GM18907 (cell line): Measurements from ENCODE around the gene CEACAM20.
A peak's percentile ranks its signal among the peaks of the same experiment; 100 is the strongest.
"Not testable (repeated sequence)": the region's sequence is repeated elsewhere in the genome, so short reads cannot be mapped to it uniquely, and the experiment has no call there.

ENCODE experiments used
- ATAC-seq: cut with Tn5 transposase; IDR thresholded peaks from one replicate; pipeline ENCODE4 v1.9.1; 2021; ENCODE audit warnings: mild to moderate bottlenecking, moderate library complexity; ENCODE audit not compliant: unreplicated experiment

Gene CEACAM20

GRCh38 chr19:44549507-44549906 lies 20.0 kb upstream of the CEACAM20 start:
- no peak for ATAC-seq

DNA sequence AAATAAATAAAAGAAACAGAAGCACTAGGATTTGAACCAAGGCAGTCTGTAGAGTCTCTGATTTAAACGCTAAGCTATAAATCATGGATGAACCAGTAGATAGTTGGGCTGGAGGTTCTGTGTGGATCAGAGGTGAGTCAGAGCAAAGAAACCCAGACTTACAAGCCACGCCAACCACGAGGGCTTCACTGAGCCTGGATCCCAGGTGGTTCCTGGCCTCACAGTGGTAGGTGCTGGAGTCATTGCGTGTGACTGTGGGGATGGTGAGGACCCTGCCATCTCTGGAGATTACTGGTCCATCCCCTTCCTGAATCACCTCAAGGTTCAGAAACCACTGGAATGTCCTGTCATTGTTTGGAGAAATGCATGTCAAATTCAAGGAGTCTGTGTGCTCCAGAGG lies 19.3 kb upstream of the CEACAM20 start:
- ATAC-seq, result no peak

GRCh38 chr19:44544031-44544430 lies 14.6 kb upstream of the CEACAM20 start:
- no peak for ATAC-seq

GRCh38 chr19:44542671-44543070 lies 13.2 kb upstream of the CEACAM20 start:
- ATAC-seq, result no peak

- ATAC-seq, result no peak
Observed at GRCh38 chr19:44540736-44541135, 11.3 kb upstream of the CEACAM20 start.

DNA sequence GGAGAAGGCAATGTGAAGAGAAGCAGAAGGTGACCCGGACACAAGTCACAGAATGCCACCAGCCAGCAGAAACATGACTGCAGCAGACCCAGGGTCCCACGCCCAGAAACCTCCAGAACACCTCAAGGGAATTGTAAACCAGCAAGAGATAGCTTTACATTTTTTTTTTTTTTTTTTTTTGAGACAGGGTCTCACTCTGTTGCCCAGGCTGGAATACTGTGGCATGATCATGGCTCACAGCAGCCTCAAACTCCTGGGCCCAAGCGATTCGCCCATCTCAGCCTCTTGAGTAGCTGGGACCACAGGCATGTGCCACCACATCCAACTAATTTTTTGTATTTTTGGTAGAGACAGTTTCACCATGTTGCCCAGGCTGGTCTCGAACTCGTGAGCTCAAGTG lies 10.5 kb upstream of the CEACAM20 start:
- ATAC-seq, result no peak

- ATAC-seq, result no peak
Observed at GRCh38 chr19:44539236-44539826, 9.9 kb upstream of the CEACAM20 start.

DNA sequence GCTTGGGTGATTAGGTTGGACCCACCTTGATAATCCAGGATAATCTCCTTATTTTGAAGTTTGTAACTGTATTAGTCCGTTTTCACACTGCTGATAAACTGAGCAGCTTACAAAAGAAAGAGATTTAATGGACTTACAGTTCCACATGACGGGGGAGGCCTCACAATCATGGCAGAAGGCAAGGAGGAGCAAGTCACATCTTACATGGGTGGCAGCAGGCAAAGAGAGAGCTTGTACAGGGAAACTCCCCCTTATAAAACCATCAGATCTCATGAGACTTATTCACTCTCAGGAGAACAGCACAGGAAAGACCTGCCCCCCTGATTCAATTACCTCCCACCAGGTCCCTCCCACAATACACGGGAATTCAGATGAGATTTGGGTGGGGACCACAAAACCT lies 5.9 kb upstream of the CEACAM20 start:
- not testable (repeated sequence) for ATAC-seq

DNA sequence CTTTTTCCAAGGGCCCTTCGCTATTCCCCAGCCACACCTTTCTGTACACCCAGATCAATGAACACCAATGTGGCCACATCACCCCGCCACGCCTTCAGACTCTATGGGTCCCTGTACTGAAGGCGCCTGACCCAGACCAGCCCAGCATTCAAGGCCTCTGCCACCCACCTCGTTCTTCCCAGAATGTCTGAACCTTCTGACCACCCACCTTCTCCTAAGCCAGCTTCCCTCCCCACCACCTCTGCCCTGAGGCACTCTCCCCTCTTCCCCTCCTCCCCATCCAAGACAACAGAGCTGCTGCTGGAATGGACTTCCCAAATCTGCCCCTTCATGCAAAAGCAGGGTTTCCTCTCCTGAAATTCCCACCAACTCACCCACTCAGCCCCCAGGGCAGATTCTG lies 3.3 kb upstream of the CEACAM20 start:
- ATAC-seq, result no peak

DNA sequence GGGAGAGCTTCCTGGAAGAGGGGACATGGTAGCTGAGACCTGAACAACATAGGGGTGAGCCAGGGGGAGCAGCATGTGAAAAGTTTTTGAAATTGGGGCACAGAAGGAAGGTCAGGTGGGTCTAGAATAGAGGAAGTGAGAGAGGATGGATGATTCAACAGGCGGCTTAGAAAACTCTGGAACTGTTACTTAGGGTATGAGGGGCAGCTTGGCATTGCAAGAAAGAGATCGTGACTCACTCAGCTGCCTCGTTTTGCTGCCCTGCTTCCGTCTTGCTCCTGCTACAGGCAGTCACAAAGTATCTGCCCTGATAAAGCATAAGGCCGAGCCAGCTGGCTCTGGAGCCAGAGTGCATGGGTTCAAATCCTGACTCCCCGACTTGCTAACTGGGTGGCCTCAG lies 1.3 kb upstream of the CEACAM20 start:
- ATAC-seq, result no peak

- no peak for ATAC-seq
Observed at GRCh38 chr19:44527554-44527953, 1.9 kb downstream of the CEACAM20 start.

DNA sequence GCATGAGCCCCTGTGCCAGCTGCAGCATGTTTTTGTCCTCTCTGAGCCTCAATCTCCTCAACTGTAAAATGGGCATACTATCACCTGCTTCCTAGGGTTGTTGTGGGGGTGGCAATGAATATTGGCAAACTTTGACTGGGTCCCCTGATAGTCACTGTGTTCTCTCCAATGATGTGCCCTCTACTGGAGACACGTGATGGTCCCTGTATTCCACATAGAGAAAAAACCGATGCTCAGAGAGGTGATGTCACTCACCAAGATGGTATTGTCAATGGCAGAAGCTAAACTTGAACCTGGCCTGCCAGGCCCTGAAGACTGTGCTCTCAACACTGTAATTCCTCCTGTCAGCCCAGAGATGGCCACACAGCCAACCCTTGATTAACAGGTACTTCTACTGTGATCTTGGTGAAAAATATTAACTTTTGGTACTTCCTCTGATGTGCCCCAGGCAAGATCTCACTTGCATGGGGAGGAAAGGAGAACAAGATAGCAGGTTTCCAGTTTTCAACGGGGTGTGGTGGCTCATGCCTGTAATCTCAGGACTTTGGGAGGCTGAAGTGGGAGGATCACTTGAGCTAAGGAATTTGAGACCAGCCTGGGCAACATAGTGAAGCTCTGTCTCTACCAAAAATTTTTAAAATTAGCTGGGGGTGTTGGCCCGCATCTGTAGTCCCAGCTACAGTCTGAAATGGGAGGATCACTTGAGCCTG lies 3.6 kb downstream of the CEACAM20 start:
- ATAC-seq, result no peak

DNA sequence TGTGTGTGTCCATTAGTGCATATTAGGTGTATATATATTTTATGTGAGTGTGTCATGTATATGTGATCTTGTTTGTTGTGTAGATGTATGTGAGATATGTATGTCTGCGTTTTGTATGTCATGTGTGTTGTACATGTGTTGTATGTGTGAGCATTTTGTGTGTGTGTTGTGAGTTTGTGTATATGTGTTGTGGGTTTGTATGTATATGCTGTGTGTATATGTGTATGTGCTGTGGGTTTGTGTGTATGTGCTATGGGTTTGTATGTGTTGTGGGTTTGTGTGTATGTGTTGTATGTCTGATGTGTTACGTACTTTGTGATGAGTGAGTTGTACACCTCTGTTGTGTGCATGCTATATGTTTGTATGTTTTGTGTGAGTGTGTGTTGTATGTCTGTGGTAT lies 8.1 kb downstream of the CEACAM20 start:
- no peak for ATAC-seq

- no peak for ATAC-seq
Observed at GRCh38 chr19:44517146-44517545, 12.3 kb downstream of the CEACAM20 start.

- ATAC-seq, result no peak
Observed at GRCh38 chr19:44515907-44516306, 13.6 kb downstream of the CEACAM20 start.

DNA sequence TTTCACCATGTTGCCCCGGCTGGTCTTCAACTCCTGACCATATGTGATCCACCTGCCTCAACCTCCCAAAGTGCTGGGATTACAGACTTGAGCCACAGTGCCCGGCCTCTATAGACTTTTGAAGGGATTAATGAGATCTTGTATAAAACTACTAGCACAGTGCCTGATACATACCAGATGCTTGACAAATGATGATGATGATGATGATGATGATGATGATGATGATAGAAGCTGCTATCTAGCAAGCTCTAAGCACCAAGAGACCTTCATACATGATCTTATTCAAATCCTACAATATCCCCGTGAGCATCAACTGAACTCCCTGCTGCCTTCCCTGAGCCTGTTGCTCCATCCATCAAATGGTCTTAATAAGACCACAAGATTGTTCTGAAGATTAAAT lies 14.4 kb downstream of the CEACAM20 start:
- no peak for ATAC-seq

DNA sequence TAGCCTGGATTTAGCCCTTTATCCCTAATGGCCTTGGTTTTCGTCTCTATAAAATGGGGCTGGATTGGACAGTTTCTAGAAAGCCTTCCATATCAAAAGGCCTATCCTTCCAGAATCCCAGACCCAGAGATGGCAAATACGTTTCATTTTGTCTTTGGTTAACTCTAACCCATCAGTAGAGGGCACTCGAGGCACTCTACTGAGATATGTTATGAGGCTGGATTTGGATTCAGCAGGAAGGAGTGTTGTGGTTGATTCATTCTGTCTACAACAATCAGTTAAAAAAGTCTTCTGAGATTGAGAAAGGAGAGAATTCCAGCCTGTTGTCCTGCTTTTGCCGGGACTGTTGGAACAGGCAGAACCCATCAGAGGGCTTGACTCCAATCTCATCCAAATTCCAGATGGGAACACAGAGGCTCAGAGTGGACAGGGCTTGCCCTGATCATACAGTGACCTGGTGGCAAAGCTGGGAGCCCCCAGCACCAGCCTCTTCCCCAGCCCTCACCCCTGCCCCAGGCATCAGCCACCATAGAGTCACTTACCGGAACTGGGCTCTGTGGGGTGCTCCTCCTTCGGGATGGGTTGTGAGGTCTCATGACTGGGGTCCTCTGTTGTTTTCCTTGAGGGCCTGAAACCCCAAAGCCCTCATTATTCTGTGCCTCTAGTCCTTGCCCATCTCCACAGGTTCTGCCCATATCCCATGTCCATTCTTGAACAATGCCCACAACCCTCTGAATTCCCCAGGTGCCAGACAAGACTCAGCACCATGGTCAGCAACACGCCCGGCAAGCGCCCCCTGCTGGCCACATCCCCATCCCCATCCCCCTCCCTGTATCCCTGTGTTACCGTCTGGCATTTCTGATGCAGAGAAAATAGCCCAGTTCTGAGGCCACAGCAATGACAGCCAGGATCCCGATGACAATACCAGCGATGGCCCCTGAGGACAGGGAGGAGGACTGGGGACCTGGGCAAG lies 16.9 kb downstream of the CEACAM20 start:
- ATAC-seq, result no peak

GRCh38 chr19:44509478-44509877 lies 20.0 kb downstream of the CEACAM20 start:
- no peak for ATAC-seq

DNA sequence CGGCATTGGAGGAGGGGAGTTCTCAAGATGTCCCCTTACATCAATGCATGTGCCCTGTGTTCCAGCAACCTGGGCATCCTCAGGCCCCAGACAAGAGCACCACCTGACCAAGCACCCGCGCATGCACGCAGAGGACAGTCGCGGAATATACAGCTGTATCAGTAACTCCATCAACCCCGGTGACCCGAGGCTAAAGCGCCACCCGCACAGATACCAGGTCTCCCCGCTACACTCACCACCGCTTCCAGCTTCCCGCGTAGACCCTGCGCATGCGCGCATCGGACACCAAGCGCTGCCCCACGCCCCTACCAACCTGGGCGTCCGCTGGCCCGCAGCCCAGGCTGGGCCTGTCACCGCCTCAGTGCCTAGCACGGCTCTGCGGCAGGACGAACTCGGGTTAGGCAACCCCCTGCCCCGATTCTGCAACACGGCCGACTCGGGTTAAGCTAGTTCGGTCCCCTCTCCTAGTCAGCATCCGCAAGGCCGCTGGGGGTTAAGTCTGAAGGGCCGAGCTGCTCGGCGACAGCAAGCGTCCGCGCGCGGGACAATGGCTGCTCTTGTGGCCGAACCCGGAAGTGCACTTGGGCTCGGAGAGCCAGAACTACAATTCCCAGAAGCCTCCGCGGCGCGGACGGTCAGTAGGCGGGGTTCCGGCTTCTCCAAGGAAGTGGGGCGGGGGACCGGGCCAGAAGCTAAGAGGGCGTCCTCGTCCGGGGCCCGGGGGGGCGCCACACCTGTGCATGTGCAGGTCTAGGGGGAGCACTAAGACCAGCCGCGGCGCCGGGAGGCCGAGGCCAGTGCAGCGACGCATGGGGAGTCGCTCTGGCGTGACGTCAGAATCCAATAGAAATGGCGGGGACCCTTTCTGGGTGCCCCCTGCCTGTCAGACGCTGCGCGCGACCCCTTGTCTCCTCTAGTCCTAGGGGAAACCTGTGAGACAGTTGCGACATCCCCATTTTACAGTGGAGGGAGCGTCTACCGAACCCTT lies 29.2 kb downstream of the CEACAM20 start, which contains the start of gene ZNF180:
ZNF180 (minus strand) TSS at position 561 of the 988 bp plus-strand sequence. CDS start 3,188 bp downstream, outside the sequence.
- peak; percentile 92 for ATAC-seq

DNA sequence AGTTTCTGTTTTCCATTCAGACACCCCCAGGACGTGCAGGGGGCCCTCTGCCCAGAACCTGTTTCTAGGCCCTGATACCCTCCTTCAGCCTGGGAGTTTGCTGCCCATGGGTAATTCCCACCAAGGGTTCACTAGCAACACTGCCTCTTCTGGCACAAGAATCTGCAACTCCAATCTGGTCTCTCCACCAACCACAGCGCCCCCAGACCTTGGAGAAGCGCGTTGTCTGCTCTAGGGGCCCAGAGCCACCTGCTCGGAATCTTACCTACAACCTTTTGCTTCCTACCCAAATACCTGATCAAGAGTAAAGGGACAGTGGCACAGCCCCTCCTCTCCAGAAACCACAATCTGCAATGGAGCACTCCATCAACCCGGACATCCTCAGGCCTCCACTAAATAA lies 29.9 kb downstream of the CEACAM20 start:
- no peak for ATAC-seq
